ENCODE results near the gene COPA. TPM values are rescaled to one million over a fixed set of nuclear protein-coding genes. Genes with fewer than 3 reads are reported as not detected.

Gene COPA
- total RNA-seq, 3 donors from 2014 or later (not counting 1 experiment from before 2014, with no cell fraction given): 140 to 167 (median 148) TPM

DNA sequence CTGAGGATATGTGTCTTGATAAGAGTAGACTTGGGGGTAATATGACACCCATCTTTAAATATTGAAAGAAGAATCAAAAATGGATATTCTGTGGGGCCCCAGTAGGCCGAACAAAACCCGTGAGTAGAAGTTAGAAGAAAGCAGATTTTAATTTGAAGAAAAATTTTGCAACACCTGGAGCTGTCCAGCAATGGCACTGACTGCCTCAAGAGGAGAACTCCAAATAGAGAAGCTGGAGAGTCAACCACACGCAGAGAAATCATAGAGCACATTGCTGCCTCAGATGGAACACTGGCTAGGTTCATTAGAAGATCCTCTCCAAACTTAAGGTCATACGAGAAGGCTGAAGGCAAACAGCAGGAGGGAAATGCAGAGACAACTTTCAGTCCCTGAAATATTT, 30.6 kb upstream of the COPA start:
- no peaks in the 10 kb centered on the region for H3K9me3 Mint-ChIP-seq
- 90% methylated on average over 4 of the region's 4 CpGs for WGBS (ENCODE audit: insufficient coverage)
- DNase-seq (no peak), ATAC-seq (no peak)
- intact Hi-C loops (cut with micrococcal nuclease): loop anchor here (10.0 kb wide), 1 partner anchor 439 kb away; no protein-coding TSS in a partner anchor
- no peak overlapping the region for H3K27ac Mint-ChIP-seq
- no peaks in the 10 kb centered on the region for H3K36me3 ChIP-seq (ENCODE audit: control insufficient read depth, insufficient read depth, low read length)
- H3K27me3 ChIP-seq (ENCODE audit: control insufficient read depth, insufficient read depth, low read length): no peaks in the 10 kb centered on the region
- no peak overlapping the region for H3K4me3 ChIP-seq (ENCODE audit: low read length)
- peaks cover 15 to 18% of the 10 kb centered on the region in 2 donors for H3K4me1 Mint-ChIP-seq
- peaks cover 0 to 5% of the 10 kb centered on the region in 2 donors for H3K27me3 Mint-ChIP-seq (ENCODE audit: low read depth in 2 of 2)
- H3K4me1 ChIP-seq (ENCODE audit: control insufficient read depth, insufficient read depth, low read length): peaks cover 21% of the 10 kb centered on the region
- no peak for TF ChIP-seq CTCF (IDR thresholded peaks at IDR 0.05)
- H3K27ac ChIP-seq (ENCODE audit: low read length): no peak overlapping the region
- H3K9me3 ChIP-seq (ENCODE audit: control insufficient read depth, insufficient read depth, low read length): no peaks in the 10 kb centered on the region
- no peaks in the 10 kb centered on the region for H3K36me3 Mint-ChIP-seq
- no peak overlapping the region for H3K4me3 Mint-ChIP-seq

DNA sequence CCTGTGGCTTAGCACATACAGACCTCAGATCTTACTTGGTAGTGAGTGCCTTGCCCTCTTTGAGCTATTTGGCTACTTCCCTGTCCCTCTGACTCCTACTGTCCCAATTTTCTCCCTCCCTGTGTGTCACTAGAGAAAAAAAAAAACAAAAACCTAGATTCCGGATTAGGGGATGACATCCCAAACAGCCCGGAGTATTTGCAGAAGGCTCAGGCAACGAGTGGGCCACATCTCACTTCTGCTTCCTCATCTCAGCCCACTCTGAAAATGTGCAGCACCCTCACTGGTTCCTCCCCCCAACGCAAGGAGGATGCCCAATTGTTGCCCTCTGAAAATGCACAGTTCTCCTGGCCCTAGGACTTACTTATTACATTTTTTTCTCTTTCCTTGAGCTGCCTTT, 28.7 kb upstream of the COPA start:
- H3K27me3 Mint-ChIP-seq (ENCODE audit: low read depth in 2 of 2): peaks cover 0 to 5% of the 10 kb centered on the region in 2 donors
- no peak for TF ChIP-seq CTCF (IDR thresholded peaks at IDR 0.05)
- intact Hi-C loops (cut with micrococcal nuclease): loop anchor here (10.0 kb wide), 1 partner anchor 437 kb away; no protein-coding TSS in a partner anchor
- Histone ChIP-seq H3K4me1 (ENCODE audit: control insufficient read depth, insufficient read depth, low read length) (peaks cover 21% of the 10 kb centered on the region), H3K27ac (ENCODE audit: low read length) (no peak overlapping the region), H3K36me3 (ENCODE audit: control insufficient read depth, insufficient read depth, low read length) (no peaks in the 10 kb centered on the region), H3K9me3 (ENCODE audit: control insufficient read depth, insufficient read depth, low read length) (no peaks in the 10 kb centered on the region), H3K4me3 (ENCODE audit: low read length) (no peak overlapping the region), H3K27me3 (ENCODE audit: control insufficient read depth, insufficient read depth, low read length) (no peaks in the 10 kb centered on the region)
- no peak for ATAC-seq
- H3K4me1 Mint-ChIP-seq: peaks cover 15 to 22% of the 10 kb centered on the region in 2 donors
- H3K27ac Mint-ChIP-seq: no peak overlapping the region
- no peaks in the 10 kb centered on the region for H3K36me3 Mint-ChIP-seq
- no peaks in the 10 kb centered on the region for H3K9me3 Mint-ChIP-seq
- DNase-seq: no peak
- no peak overlapping the region for H3K4me3 Mint-ChIP-seq
- 66% methylated on average over 4 of the region's 4 CpGs for WGBS (ENCODE audit: insufficient coverage)

DNA sequence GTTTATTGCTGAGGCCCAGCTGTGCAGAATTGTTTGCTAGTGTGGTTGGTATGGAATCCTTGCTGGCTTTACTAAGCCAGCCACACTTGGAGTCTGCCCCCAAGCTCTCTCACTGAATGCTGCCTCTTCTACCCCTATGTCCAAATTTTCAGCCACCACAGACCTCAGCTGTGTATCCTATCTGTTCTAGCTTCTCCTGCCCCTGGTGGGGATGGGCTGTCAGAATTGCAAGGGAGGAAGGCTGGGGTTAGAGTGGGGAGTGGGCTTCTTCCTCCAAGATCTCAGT, 28.2 kb upstream of the COPA start:
- H3K27ac Mint-ChIP-seq: no peak overlapping the region
- no peaks in the 10 kb centered on the region for H3K27me3 ChIP-seq (ENCODE audit: control insufficient read depth, insufficient read depth, low read length)
- peaks cover 0 to 5% of the 10 kb centered on the region in 2 donors for H3K27me3 Mint-ChIP-seq (ENCODE audit: low read depth in 2 of 2)
- H3K4me3 Mint-ChIP-seq: no peak overlapping the region
- peaks cover 10 to 17% of the 10 kb centered on the region in 2 donors for H3K4me1 Mint-ChIP-seq
- H3K9me3 ChIP-seq (ENCODE audit: control insufficient read depth, insufficient read depth, low read length): no peaks in the 10 kb centered on the region
- intact Hi-C loops (cut with micrococcal nuclease): loop anchor here (10.0 kb wide), 1 partner anchor 436 kb away; no protein-coding TSS in a partner anchor
- no peak for DNase-seq
- no peak overlapping the region for H3K4me3 ChIP-seq (ENCODE audit: low read length)
- no peak for ATAC-seq
- no peak for TF ChIP-seq CTCF (IDR thresholded peaks at IDR 0.05)
- no peaks in the 10 kb centered on the region for H3K36me3 Mint-ChIP-seq
- H3K9me3 Mint-ChIP-seq: no peaks in the 10 kb centered on the region
- H3K4me1 ChIP-seq (ENCODE audit: control insufficient read depth, insufficient read depth, low read length): peaks cover 19% of the 10 kb centered on the region
- H3K36me3 ChIP-seq (ENCODE audit: control insufficient read depth, insufficient read depth, low read length): no peaks in the 10 kb centered on the region
- H3K27ac ChIP-seq (ENCODE audit: low read length): no peak overlapping the region
